WTC11 (cell line): ENCODE data around the gene CMTR1. TPM values are rescaled to one million over a fixed set of nuclear protein-coding genes. Genes with fewer than 3 reads are reported as not detected.
"Not testable (repeated sequence)": the region's sequence is repeated elsewhere in the genome, so short reads cannot be mapped to it uniquely, and the experiment has no call there.

ENCODE experiments used
- ATAC-seq: fragments of 200-7000 bp; cut with Tn5 transposase; 2 replicates; pipeline ENCODE4 v1.10.0; 2021; ENCODE audit warnings: mild to moderate bottlenecking, moderate library complexity
- CTCF ChIA-PET: fragments of 300-600 bp; sonication (Branson Sonifier 250); formaldehyde crosslinking; loops from one replicate; lab custom pipeline; 2021; ENCODE audit warnings: antibody characterized with exemption; lab: Charles Lee
- POLR2A ChIA-PET: fragments of 350-600 bp; sonication (Branson Sonifier 250); formaldehyde crosslinking; loops from one replicate; lab custom pipeline; 2021; ENCODE audit warnings: antibody characterized with exemption; lab: Charles Lee
- DNase-seq: peaks from one replicate; pipeline ENCODE4 v3.0.0; 2021; ENCODE audit warnings: low spot score
- H3K27ac Mint-ChIP-seq: 2 replicates; pipeline ENCODE4 v1.8.0; 2021; ENCODE audit warnings: mixed read lengths
- H3K27me3 Mint-ChIP-seq: 2 replicates; pipeline ENCODE4 v1.8.0; 2021; ENCODE audit warnings: low read depth, mild to moderate bottlenecking, moderate library complexity, mixed read lengths
- H3K36me3 Mint-ChIP-seq: 2 replicates; pipeline ENCODE4 v1.8.0; 2021; ENCODE audit warnings: mixed read lengths
- H3K4me1 Mint-ChIP-seq: 2 replicates; pipeline ENCODE4 v1.8.0; 2022; ENCODE audit warnings: mixed read lengths
- H3K4me3 Mint-ChIP-seq: 2 replicates; pipeline ENCODE4 v1.8.0; 2021; ENCODE audit warnings: mild to moderate bottlenecking, moderate library complexity, mixed read lengths
- H3K9me3 Mint-ChIP-seq: 2 replicates; pipeline ENCODE4 v1.8.0; 2021; ENCODE audit warnings: mixed read lengths
- CBFB ChIP-seq: sonication (generic); formaldehyde crosslinking; IDR thresholded peaks from 2 replicates; pipeline ENCODE4 v1.8.1; 2022; ENCODE audit warnings: mild to moderate bottlenecking, low read depth, missing genetic modification reagents
- ETV6 ChIP-seq: sonication (generic); formaldehyde crosslinking; IDR thresholded peaks from 2 replicates; pipeline ENCODE4 v1.8.1; 2022; ENCODE audit warnings: mild to moderate bottlenecking, missing genetic modification reagents
- FOXK1 ChIP-seq: sonication (generic); formaldehyde crosslinking; IDR thresholded peaks from 2 replicates; pipeline ENCODE4 v1.8.0; 2022; ENCODE audit warnings: mild to moderate bottlenecking, moderate library complexity, missing genetic modification reagents
- HMGA2 ChIP-seq: fragments of 250-450 bp; sonication (Bioruptor Pico); IDR thresholded peaks from 2 replicates; pipeline ENCODE4 v1.4.0; 2021; ENCODE audit warnings: mild to moderate bottlenecking, moderate library complexity
- OVOL2 ChIP-seq: fragments of 250-450 bp; sonication (Bioruptor Pico); IDR thresholded peaks from 2 replicates; pipeline ENCODE4 v1.9.0; 2021; ENCODE audit warnings: mild to moderate bottlenecking, borderline replicate concordance
- SMAD3 ChIP-seq: sonication (generic); formaldehyde crosslinking; IDR thresholded peaks from 2 replicates; pipeline ENCODE4 v1.8.0; 2022; ENCODE audit warnings: missing genetic modification reagents, mild to moderate bottlenecking, borderline replicate concordance
- SOX15 ChIP-seq: fragments of 250-450 bp; sonication (Bioruptor Pico); IDR thresholded peaks from 2 replicates; pipeline ENCODE4 v1.9.0; 2021; ENCODE audit warnings: mild to moderate bottlenecking
- ZNF121 ChIP-seq: sonication (generic); formaldehyde crosslinking; IDR thresholded peaks from 2 replicates; pipeline ENCODE4 v1.8.0; 2023; ENCODE audit warnings: missing genetic modification reagents
- ZNF317 ChIP-seq: sonication (generic); formaldehyde crosslinking; IDR thresholded peaks from 2 replicates; pipeline ENCODE4 v1.8.1; 2023; ENCODE audit warnings: low read depth, mild to moderate bottlenecking, moderate library complexity, missing genetic modification reagents, borderline replicate concordance
- ZNF396 ChIP-seq: fragments of 250-450 bp; sonication (Bioruptor Pico); IDR thresholded peaks from 2 replicates; pipeline ENCODE4 v1.8.0; 2021; ENCODE audit warnings: mild to moderate bottlenecking, moderate library complexity, borderline replicate concordance
- ZNF423 ChIP-seq: fragments of 250-450 bp; sonication (Bioruptor Pico); IDR thresholded peaks from 2 replicates; pipeline ENCODE4 v2.1.2; 2022; ENCODE audit warnings: mild to moderate bottlenecking, moderate library complexity
- total RNA-seq: library from RNA; stranded (reverse); gene quantifications from 3 replicates; pipeline ENCODE4 v1.2.3, GENCODE V29; 2021
- TF ChIP-seq, protein P1 (sequence below): sonication (generic); formaldehyde crosslinking; IDR thresholded peaks from 2 replicates; pipeline ENCODE4 v1.8.1; 2023; ENCODE audit warnings: mild to moderate bottlenecking, missing genetic modification reagents
- TF ChIP-seq, protein P2 (sequence below): sonication (generic); formaldehyde crosslinking; IDR thresholded peaks from 2 replicates; pipeline ENCODE4 v1.8.0; 2022; ENCODE audit warnings: mild to moderate bottlenecking, missing genetic modification reagents
- TF ChIP-seq, protein P3 (sequence below): sonication (generic); formaldehyde crosslinking; IDR thresholded peaks from 2 replicates; pipeline ENCODE4 v1.8.0; 2022; ENCODE audit warnings: missing genetic modification reagents

The CMTR1 gene
- total RNA-seq, 1 experiment from 2014 or later = 38.6 TPM

DNA sequence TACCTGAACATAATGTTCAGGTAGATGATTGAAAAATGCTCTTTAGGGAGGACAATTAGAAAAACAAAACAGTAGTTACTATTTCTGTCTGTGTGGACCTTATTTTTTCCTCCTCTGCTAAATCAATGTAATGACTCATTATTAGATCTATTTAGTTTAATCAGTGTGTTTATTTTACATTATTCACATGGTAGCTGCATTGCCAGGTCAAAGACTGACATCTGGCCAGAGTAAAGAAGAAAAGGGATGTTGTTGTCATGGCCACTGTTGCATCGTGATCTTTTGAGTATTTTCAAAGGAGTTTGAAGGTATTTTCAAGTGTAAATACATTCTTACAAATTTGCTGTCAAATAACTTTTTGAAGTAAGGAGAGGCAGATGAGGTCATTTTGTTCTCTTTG, 5.9 kb downstream of the CMTR1 start:
- no peak for ATAC-seq
- Mint-ChIP-seq H3K27me3 (no peaks in the 10 kb centered on the region), H3K4me3 (no peak overlapping the region), H3K9me3 (no peaks in the 10 kb centered on the region), H3K4me1 (peaks cover 6% of the 10 kb centered on the region), H3K36me3 (peaks cover 8% of the 10 kb centered on the region), H3K27ac (no peak overlapping the region; the same call in 1 of the 2 replicates)
- ChIA-PET POLR2A (no interaction called here), CTCF (interaction anchor here (0.8 kb wide), 1 partner anchor 21 kb away, joined by 4 read pairs; no protein-coding TSS in a partner anchor)
- DNase-seq = no peak
- no peak for TF ChIP-seq SOX15

DNA sequence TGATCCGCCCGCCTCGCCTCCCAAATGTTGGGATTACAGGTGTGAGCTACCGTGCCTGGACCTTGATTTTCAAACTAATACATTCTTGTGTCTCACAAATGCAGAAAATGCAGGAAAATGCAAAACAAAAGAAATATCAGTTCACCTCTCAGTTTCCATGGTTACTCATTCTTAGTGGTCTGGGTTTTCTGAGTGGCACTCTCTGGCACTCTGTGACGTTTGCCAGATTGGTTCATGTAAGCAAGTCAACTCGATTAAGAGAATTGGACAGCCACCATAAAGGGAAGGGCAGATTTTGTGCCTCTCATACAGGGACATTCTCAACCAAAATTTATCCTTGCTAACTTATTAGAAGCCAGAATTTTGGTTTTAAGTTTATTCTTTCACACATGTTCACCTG, 8.6 kb downstream of the CMTR1 start:
- CTCF ChIA-PET = no interaction called here
- H3K9me3 Mint-ChIP-seq = no peaks in the 10 kb centered on the region
- ATAC-seq = no peak
- H3K27ac Mint-ChIP-seq = no peak overlapping the region
- POLR2A ChIA-PET = no interaction called here
- DNase-seq = no peak
- no peaks in the 10 kb centered on the region for H3K27me3 Mint-ChIP-seq
- H3K4me3 Mint-ChIP-seq = no peak overlapping the region
- peaks cover 27% of the 10 kb centered on the region for H3K36me3 Mint-ChIP-seq
- TF ChIP-seq SOX15 (no peak), CBFB (CRISPR knock-in tag) (no peak), HMGA2 (no peak), ZNF423 (CRISPR knock-in tag) (no peak), SMAD3 (no peak), OVOL2 (CRISPR knock-in tag) (no peak), FOXK1 (CRISPR knock-in tag) (no peak), ZNF121 (CRISPR knock-in tag) (no peak), ZNF317 (no peak)
- TF ChIP-seq, protein P1, sequence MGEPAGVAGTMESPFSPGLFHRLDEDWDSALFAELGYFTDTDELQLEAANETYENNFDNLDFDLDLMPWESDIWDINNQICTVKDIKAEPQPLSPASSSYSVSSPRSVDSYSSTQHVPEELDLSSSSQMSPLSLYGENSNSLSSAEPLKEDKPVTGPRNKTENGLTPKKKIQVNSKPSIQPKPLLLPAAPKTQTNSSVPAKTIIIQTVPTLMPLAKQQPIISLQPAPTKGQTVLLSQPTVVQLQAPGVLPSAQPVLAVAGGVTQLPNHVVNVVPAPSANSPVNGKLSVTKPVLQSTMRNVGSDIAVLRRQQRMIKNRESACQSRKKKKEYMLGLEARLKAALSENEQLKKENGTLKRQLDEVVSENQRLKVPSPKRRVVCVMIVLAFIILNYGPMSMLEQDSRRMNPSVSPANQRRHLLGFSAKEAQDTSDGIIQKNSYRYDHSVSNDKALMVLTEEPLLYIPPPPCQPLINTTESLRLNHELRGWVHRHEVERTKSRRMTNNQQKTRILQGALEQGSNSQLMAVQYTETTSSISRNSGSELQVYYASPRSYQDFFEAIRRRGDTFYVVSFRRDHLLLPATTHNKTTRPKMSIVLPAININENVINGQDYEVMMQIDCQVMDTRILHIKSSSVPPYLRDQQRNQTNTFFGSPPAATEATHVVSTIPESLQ (CRISPR knock-in tag) = no peak
- TF ChIP-seq, protein P2, sequence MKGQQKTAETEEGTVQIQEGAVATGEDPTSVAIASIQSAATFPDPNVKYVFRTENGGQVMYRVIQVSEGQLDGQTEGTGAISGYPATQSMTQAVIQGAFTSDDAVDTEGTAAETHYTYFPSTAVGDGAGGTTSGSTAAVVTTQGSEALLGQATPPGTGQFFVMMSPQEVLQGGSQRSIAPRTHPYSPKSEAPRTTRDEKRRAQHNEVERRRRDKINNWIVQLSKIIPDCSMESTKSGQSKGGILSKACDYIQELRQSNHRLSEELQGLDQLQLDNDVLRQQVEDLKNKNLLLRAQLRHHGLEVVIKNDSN (CRISPR knock-in tag) = no peak
- TF ChIP-seq, protein P3, sequence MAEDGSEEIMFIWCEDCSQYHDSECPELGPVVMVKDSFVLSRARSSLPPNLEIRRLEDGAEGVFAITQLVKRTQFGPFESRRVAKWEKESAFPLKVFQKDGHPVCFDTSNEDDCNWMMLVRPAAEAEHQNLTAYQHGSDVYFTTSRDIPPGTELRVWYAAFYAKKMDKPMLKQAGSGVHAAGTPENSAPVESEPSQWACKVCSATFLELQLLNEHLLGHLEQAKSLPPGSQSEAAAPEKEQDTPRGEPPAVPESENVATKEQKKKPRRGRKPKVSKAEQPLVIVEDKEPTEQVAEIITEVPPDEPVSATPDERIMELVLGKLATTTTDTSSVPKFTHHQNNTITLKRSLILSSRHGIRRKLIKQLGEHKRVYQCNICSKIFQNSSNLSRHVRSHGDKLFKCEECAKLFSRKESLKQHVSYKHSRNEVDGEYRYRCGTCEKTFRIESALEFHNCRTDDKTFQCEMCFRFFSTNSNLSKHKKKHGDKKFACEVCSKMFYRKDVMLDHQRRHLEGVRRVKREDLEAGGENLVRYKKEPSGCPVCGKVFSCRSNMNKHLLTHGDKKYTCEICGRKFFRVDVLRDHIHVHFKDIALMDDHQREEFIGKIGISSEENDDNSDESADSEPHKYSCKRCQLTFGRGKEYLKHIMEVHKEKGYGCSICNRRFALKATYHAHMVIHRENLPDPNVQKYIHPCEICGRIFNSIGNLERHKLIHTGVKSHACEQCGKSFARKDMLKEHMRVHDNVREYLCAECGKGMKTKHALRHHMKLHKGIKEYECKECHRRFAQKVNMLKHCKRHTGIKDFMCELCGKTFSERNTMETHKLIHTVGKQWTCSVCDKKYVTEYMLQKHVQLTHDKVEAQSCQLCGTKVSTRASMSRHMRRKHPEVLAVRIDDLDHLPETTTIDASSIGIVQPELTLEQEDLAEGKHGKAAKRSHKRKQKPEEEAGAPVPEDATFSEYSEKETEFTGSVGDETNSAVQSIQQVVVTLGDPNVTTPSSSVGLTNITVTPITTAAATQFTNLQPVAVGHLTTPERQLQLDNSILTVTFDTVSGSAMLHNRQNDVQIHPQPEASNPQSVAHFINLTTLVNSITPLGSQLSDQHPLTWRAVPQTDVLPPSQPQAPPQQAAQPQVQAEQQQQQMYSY (CRISPR knock-in tag) = no peak
- H3K4me1 Mint-ChIP-seq = no peaks in the 10 kb centered on the region

DNA sequence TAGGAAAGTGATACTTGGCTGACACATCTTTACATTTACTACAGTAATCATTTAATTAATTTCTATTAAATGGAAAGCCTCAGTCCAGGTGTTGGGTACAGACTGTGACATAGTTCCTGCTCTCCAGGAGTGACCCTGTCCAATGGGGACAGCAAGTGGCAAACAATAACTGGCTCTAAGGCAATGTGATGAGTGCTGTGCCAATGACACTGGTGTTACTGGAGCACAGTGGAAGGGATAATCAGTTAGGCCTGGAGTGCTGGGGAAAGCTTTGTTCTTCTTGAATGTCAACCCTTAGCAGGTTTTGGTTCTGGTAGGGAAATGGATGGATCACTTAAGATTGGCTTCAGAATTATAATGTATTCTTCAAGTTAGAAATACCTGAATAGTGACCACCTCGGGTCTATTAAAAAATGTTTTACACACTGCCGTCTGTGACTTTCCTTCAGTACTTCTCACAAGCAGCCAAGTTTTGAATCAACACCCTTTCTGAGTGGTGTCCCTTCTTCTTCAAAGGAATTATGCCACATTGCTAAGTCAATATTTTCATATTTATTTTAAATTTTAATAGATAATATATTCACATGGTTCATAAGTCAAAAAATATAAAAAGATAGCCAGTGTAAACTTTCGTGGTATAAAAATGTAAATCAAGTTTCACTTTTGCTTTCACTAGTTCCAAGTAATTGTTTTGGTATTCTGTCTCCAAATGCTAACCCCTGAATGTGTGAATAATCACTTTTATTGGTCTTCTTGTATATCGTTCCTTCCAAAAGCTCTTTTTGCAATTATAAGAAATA, 9.6 kb downstream of the CMTR1 start:
- ATAC-seq (no peak), DNase-seq (no peak)
- Mint-ChIP-seq H3K27me3 (no peaks in the 10 kb centered on the region), H3K36me3 (peaks cover 33% of the 10 kb centered on the region), H3K4me3 (no peak overlapping the region), H3K9me3 (no peaks in the 10 kb centered on the region), H3K27ac (no peak overlapping the region), H3K4me1 (no peaks in the 10 kb centered on the region)
- TF ChIP-seq ETV6 (no peak), ZNF396 (CRISPR knock-in tag) (no peak)
- TF ChIP-seq, protein P3 (CRISPR knock-in tag) = no peak
- ChIA-PET POLR2A (interaction anchor here (1.0 kb wide), 1 partner anchor 10 kb away, joined by 3 read pairs; the partner anchor contains the start of gene CMTR1), CTCF (no interaction called here)

DNA sequence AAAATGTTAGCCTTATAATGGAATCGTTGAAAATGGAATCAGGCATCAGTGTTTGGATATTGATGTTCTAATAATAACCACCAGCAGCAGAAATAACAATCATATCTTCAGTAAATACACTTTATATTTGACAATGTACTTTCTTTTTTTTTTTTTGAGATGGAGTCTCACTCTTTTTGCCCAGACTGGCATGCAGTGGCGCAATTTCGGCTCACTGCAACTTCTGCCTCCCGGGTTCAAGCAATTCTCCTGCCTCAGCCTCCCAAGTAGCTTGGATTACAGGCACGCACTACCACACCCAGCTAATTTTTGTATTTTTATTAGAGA, 10.2 kb downstream of the CMTR1 start:
- H3K36me3 Mint-ChIP-seq = peaks cover 28% of the 10 kb centered on the region
- H3K4me3 Mint-ChIP-seq, H3K4me1 Mint-ChIP-seq, H3K27me3 Mint-ChIP-seq, H3K27ac Mint-ChIP-seq, CTCF ChIA-PET, H3K9me3 Mint-ChIP-seq, ATAC-seq, DNase-seq: not testable (repeated sequence)
- POLR2A ChIA-PET = interaction anchor here (1.0 kb wide), 1 partner anchor 10 kb away, joined by 3 read pairs; the partner anchor contains the start of gene CMTR1
